Tibial nerve (tissue), 4 donors: ENCODE data around the gene SYTL1.

Source experiments
- CTCF ChIP-seq, 5 experiments: fragments of 200-600 bp in 3 of 5; fragments of 450-650 bp in 2 of 5; sonication (generic) in 3 of 5; IDR thresholded peaks; one replicate each; pipeline ENCODE4 v1.5.1; 2016 to 2019; ENCODE audit warnings: antibody characterized with exemption in 5 of 5, mild to moderate bottlenecking in 3 of 5, moderate library complexity in 2 of 5
- EP300 ChIP-seq, 2 donors: sonication (generic); formaldehyde crosslinking; IDR thresholded peaks; one replicate each; pipeline ENCODE4 v1.6.1; 2017; ENCODE audit warnings: antibody characterized with exemption in 2 of 2, mild to moderate bottlenecking in 1 of 2

GRCh38 chr1:27342778-27343638 is 1.2 kb downstream of the SYTL1 start:
- TF ChIP-seq CTCF (IDR thresholded peaks at IDR 0.05), result no peak
- no peak for TF ChIP-seq EP300 (IDR thresholded peaks at IDR 0.05)
